ENCODE measurements around the gene PSTPIP2.

DNA sequence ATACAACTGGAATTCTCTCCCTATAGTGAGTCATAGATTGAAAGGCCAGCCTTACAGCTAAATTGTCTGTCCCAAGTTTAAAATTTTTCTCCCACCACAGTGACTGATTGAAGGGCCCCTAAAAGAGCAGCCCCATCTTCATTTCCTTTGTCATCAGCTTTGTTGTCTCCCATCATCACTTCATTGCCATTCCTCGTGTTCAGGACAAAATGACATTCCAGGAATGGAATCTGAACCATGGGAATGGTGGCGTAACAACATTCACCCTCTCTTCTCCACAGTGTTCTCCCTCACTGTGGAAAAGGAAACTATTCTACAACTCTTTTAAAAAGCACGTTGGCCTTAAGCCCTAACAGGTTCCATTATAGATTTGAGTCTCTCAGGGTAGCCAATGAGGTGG lies 52.1 kb downstream of the PSTPIP2 start:
- TF ChIP-seq, protein P1, sequence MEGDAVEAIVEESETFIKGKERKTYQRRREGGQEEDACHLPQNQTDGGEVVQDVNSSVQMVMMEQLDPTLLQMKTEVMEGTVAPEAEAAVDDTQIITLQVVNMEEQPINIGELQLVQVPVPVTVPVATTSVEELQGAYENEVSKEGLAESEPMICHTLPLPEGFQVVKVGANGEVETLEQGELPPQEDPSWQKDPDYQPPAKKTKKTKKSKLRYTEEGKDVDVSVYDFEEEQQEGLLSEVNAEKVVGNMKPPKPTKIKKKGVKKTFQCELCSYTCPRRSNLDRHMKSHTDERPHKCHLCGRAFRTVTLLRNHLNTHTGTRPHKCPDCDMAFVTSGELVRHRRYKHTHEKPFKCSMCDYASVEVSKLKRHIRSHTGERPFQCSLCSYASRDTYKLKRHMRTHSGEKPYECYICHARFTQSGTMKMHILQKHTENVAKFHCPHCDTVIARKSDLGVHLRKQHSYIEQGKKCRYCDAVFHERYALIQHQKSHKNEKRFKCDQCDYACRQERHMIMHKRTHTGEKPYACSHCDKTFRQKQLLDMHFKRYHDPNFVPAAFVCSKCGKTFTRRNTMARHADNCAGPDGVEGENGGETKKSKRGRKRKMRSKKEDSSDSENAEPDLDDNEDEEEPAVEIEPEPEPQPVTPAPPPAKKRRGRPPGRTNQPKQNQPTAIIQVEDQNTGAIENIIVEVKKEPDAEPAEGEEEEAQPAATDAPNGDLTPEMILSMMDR (IDR thresholded peaks at IDR 0.05; ENCODE audit: insufficient read depth, low read length, poor library complexity, severe bottlenecking): no peak
- no peak for TF ChIP-seq EZH2phosphoT487 (conservative IDR thresholded peaks at IDR 0.05; ENCODE audit: low read length)

Measured in SU-DHL-6 (cell line).